ENCODE measurements around the gene GPR148.

The GPR148 gene

GRCh38 chr2:130769343-130769907 lies 40.6 kb downstream of the GPR148 start:
- DNase-seq (ENCODE audit: low read depth) = no peak

GRCh38 chr2:130776550-130776949 lies 47.7 kb downstream of the GPR148 start:
- DNase-seq (ENCODE audit: low read depth) = no peak

DNA sequence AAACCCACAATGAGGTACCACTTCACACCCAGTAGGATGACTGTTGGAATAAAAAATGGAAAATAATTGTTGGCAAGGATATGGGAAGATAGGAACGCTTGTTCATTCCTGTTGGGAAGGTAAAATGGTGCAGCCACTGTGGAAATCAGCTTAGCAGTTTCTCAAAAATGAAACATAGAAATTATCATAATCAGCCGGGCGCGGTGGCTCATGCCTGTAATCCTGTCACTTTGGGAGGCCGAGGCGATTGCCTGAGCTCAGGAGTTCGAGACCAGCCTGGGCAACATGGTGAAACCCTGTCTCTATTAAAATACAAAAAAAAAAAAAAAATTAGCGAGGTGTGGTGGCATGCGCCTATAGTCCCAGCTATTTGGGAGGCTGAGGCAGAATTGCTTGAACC lies 49.9 kb downstream of the GPR148 start:
- no peak for DNase-seq (ENCODE audit: low read depth)
